GM13976 (cell line): ENCODE measurements around the gene YTHDC1.
A peak's percentile ranks its signal among the peaks of the same experiment; 100 is the strongest.

ENCODE experiments used
- DNase-seq: peaks from one replicate; pipeline ENCODE4 v3.0.0; 2012; ENCODE audit warnings: low spot score
- CTCF ChIP-seq: IDR thresholded peaks from 2 replicates; pipeline ENCODE4 v1.5.1; 2012; ENCODE audit warnings: borderline replicate concordance, mild to moderate bottlenecking; ENCODE audit not compliant: insufficient read depth; ENCODE audit errors: extremely low read depth, missing control alignments, control extremely low read depth
- in situ Hi-C: fragments of 300-500 bp; cut with MboI; formaldehyde crosslinking; loops from one replicate; pipeline ENCODE4 v1.12.0; 2022; ENCODE audit warnings: low sequenced_read_pairs, mixed read lengths, inconsistent platforms; ENCODE audit not compliant: unreplicated experiment

The YTHDC1 gene

GRCh38 chr4:68272860-68273259 lies 77.0 kb downstream of the YTHDC1 start:
- in situ Hi-C loops: no loop called here
- no peak for TF ChIP-seq CTCF
- DNase-seq: no peak

- in situ Hi-C loops: no loop called here
- TF ChIP-seq CTCF: no peak
- no peak for DNase-seq
Observed at GRCh38 chr4:68272380-68272779, 77.5 kb downstream of the YTHDC1 start.

GRCh38 chr4:68271851-68272357 lies 78.0 kb downstream of the YTHDC1 start:
- peak; percentile 50 for DNase-seq
- TF ChIP-seq CTCF: peak; percentile 43
- in situ Hi-C loops: no loop called here

- DNase-seq: no peak
- no peak for TF ChIP-seq CTCF
- in situ Hi-C loops: no loop called here
Observed at GRCh38 chr4:68267433-68267944, 82.4 kb downstream of the YTHDC1 start.

- in situ Hi-C loops: no loop called here
- no peak for DNase-seq
- no peak for TF ChIP-seq CTCF
Observed at GRCh38 chr4:68264875-68265565, 84.9 kb downstream of the YTHDC1 start.
